ENCODE results near the gene CPSF4.
"Not testable (repeated sequence)": the region's sequence is repeated elsewhere in the genome, so short reads cannot be mapped to it uniquely, and the experiment has no call there.

Gene CPSF4

DNA sequence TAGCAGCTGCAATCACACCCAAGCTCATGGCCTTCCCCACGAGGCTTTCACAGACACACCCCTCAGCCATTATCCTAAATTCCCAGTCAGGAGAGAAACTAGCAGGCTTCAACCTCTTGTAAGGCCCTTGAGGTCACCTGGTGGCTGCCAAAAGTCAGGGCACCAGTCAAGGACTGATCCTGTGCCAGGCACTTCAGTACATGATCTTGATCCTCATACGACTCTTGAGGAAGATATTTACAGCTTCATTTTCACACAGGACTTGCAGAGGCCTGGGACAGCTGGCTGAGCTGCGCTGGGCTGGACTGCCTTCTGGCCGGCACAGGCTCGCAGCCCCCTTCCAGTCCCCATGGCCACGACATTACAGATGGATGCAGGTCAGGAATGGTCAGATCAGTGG is 39.1 kb upstream of the CPSF4 start:
- Histone ChIP-seq H3K27me3 (ENCODE audit: low read depth) (no peaks in the 10 kb centered on the region), H3K9me3 (no peaks in the 10 kb centered on the region), H3K4me3 (no peak overlapping the region), H3K4me1 (no peaks in the 10 kb centered on the region), H3K36me3 (replicated peaks) (peaks cover 92% of the 10 kb centered on the region)
- in situ Hi-C loops (cut with MboI; ENCODE audit: low sequenced_read_pairs): no loop called here
- DNase-seq (ENCODE audit: low spot score in 2 of 2): no peak

- in situ Hi-C loops (cut with MboI; ENCODE audit: low sequenced_read_pairs): no loop called here
Measured at GRCh38 chr7:99402854-99403253, 35.9 kb upstream of the CPSF4 start.

GRCh38 chr7:99403764-99404163 is 35.0 kb upstream of the CPSF4 start:
- Histone ChIP-seq H3K27me3 (ENCODE audit: low read depth) (no peaks in the 10 kb centered on the region), H3K4me1 (peaks cover 7% of the 10 kb centered on the region), H3K9me3 (no peaks in the 10 kb centered on the region), H3K4me3 (no peak overlapping the region), H3K36me3 (replicated peaks) (peaks cover 59% of the 10 kb centered on the region)
- DNase-seq (ENCODE audit: low spot score in 2 of 2): no peak
- in situ Hi-C loops (cut with MboI; ENCODE audit: low sequenced_read_pairs): no loop called here

More at GRCh38 chr7:99402854-99403253, 35.9 kb upstream of the CPSF4 start:
- no peak overlapping the region for H3K4me3 ChIP-seq
- peaks cover 66% of the 10 kb centered on the region for H3K36me3 ChIP-seq (replicated peaks)
- peaks cover 7% of the 10 kb centered on the region for H3K4me1 ChIP-seq
- no peaks in the 10 kb centered on the region for H3K9me3 ChIP-seq
- no peaks in the 10 kb centered on the region for H3K27me3 ChIP-seq (ENCODE audit: low read depth)
- DNase-seq (ENCODE audit: low spot score in 2 of 2): no peak

- in situ Hi-C loops (cut with MboI; ENCODE audit: low sequenced_read_pairs): no loop called here
- Histone ChIP-seq H3K9me3 (no peaks in the 10 kb centered on the region), H3K4me3 (no peak overlapping the region), H3K4me1 (peaks cover 7% of the 10 kb centered on the region), H3K27me3 (ENCODE audit: low read depth) (no peaks in the 10 kb centered on the region), H3K36me3 (replicated peaks) (peaks cover 52% of the 10 kb centered on the region)
- no peak for DNase-seq (ENCODE audit: low spot score in 2 of 2)
Measured at GRCh38 chr7:99404235-99404976, 34.3 kb upstream of the CPSF4 start.

GRCh38 chr7:99404977-99405320 is 33.8 kb upstream of the CPSF4 start:
- H3K4me1 ChIP-seq: peaks cover 10% of the 10 kb centered on the region
- in situ Hi-C loops (cut with MboI; ENCODE audit: low sequenced_read_pairs): no loop called here
- H3K36me3 ChIP-seq (replicated peaks): peaks cover 49% of the 10 kb centered on the region
- no peaks in the 10 kb centered on the region for H3K27me3 ChIP-seq (ENCODE audit: low read depth)
- DNase-seq (ENCODE audit: low spot score in 2 of 2): no peak
- H3K9me3 ChIP-seq: no peaks in the 10 kb centered on the region
- no peak overlapping the region for H3K4me3 ChIP-seq

DNA sequence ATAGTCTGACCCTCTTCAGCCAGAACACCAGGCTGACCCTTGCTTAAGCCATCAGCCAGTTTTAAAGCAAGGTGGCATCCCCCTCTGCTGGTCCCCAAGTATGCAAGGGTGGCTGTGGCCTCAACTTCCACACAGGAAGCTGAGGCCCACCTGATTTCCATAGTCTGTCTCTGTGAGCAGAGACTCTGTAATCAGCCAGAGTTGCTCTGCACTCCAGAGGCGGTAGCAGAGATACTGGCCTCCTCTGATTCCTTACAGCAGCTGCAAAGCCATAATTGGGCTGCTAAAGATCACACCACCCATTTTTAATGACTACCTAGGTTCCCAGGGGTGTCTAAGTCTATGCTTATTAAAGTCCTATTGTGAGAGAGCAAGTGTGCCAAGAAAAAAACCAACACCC is 32.2 kb upstream of the CPSF4 start:
- no peak for DNase-seq (ENCODE audit: low spot score in 2 of 2)
- in situ Hi-C loops (cut with MboI; ENCODE audit: low sequenced_read_pairs): no loop called here
- peaks cover 47% of the 10 kb centered on the region for H3K36me3 ChIP-seq (replicated peaks)
- H3K9me3 ChIP-seq: no peaks in the 10 kb centered on the region
- H3K4me1 ChIP-seq: peaks cover 12% of the 10 kb centered on the region
- no peaks in the 10 kb centered on the region for H3K27me3 ChIP-seq (ENCODE audit: low read depth)
- H3K4me3 ChIP-seq: peak overlapping the region; percentile 97

DNA sequence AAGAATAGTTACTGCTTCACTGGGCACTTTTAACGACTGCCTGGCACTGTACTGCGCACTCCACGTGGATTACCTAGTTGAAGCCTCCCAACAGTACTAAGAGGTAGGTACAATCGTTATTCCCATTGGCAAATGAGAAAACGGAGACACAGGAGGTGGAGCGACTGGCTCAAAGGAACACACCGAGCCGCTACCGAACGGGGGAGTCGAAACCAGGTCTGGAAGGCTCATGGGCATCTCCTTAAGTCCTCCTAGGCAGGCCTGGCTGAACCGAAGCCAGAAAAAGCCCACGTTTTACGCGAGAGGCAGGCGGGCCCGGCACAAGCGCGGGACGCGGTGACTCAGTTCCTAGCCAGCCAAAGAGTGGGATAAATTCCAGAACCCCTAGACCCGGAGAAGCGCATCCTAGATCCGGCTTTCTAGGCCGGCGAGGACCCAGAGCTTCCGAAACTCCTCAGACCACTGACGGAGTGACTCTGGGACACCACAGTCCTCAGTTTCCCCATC is 30.8 kb upstream of the CPSF4 start:
- peaks cover 12% of the 10 kb centered on the region for H3K4me1 ChIP-seq
- in situ Hi-C loops (cut with MboI; ENCODE audit: low sequenced_read_pairs): no loop called here
- H3K9me3 ChIP-seq: no peaks in the 10 kb centered on the region
- peaks cover 46% of the 10 kb centered on the region for H3K36me3 ChIP-seq (replicated peaks)
- DNase-seq (ENCODE audit: low spot score in 2 of 2): peak; percentile 32 to 42
- peak overlapping the region; percentile 97 for H3K4me3 ChIP-seq
- H3K27me3 ChIP-seq (ENCODE audit: low read depth): no peaks in the 10 kb centered on the region

DNA sequence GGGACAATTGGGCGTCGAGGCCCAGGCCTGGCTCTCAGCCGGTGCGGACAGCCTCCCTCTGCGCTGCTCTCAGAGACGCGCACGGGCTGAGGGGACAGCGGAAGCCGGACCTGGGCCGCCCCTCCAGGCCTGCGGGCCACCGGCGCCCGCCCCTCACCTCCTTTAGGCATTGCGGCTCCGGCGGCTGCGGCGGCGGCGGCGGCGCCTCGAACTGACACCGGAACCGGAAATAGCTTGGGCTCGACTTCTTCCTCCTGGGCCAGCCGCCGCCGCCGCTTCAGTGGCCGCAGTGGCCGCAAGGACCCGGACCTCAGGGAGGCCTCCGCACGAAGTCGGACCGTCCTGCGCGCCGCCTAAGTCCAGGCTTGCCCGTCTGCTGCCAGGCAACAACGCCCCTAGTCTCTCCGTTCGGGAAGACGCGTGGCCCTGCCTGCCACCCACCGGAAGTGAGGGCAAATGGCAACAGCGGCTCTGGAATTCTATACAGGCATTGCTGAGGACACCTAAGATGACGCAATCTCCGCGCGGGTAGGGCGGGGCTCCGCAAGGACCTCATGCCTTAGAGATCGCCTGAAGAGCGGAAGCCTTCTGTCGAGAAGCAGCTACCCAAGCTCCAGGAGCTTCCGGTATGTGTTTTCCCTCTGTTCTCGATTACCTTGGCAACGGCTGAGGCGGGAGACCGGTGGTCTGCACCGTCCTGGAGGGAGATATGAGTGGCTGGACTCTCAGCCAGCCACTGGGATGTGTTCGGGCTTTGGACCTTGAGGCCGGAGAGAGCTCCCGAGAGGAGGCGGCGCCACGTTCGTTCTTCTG is 30.2 kb upstream of the CPSF4 start, which contains the start of the genes BUD31 and PDAP1:
Gene BUD31, plus strand, starts transcription at position 591 of the 813 bp plus-strand sequence. CDS start 2,124 bp downstream, outside the sequence.
Gene PDAP1, minus strand, starts transcription at position 219 of the 813 bp plus-strand sequence. Its CDS starts 49 bp downstream, at position 170.
- DNase-seq (ENCODE audit: low spot score in 2 of 2): peak; percentile 93 to 94
- Histone ChIP-seq H3K27me3 (ENCODE audit: low read depth) (no peaks in the 10 kb centered on the region), H3K4me1 (peaks cover 12% of the 10 kb centered on the region), H3K9me3 (no peaks in the 10 kb centered on the region), H3K36me3 (replicated peaks) (peaks cover 45% of the 10 kb centered on the region), H3K4me3 (peak within 1 kb of the TSS; percentile 97)
- in situ Hi-C loops (cut with MboI; ENCODE audit: low sequenced_read_pairs): no loop called here

DNA sequence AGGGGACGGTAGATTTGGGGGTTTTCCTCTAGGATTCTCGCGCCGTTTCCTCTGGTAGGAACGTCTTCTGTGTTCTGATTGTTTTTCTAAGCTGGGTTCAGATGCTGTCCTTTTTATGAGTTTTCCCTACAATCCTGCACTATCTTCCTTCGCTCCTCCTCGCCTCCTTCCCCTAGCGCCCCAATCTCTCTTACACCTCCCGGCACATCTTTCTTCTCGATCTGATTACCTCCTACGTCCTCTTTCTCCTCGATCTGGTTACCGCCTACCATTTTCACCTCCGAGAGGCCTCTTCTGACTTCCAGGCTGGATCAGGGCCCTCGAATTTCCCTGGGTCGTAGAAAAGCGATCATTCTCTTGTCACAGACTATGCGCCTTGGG is 29.6 kb upstream of the CPSF4 start:
- no peaks in the 10 kb centered on the region for H3K27me3 ChIP-seq (ENCODE audit: low read depth)
- no peaks in the 10 kb centered on the region for H3K9me3 ChIP-seq
- peaks cover 12% of the 10 kb centered on the region for H3K4me1 ChIP-seq
- in situ Hi-C loops (cut with MboI; ENCODE audit: low sequenced_read_pairs): no loop called here
- peak overlapping the region; percentile 97 for H3K4me3 ChIP-seq
- no peak for DNase-seq (ENCODE audit: low spot score in 2 of 2)
- peaks cover 40% of the 10 kb centered on the region for H3K36me3 ChIP-seq (replicated peaks)

DNA sequence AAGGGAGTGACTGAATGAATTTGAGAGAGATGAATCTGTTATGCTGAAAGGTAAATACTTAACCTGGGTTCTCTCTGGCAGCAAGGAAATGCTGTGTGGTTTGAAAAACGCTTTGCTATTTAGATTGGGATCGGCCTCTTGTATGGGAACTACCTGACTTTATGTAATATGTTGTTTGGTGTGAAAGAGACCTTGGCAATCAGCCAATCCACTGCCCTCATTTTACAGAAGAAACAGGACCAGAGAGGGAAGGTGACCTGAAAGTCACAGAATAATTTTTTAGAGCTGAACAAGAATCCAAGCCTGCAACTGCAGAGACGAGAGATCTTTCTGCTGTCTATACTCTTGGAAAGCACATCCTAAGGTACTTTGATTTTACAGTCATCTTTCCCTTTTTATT is 28.9 kb upstream of the CPSF4 start:
- no peak for DNase-seq (ENCODE audit: low spot score in 2 of 2)
- H3K4me3 ChIP-seq: peak overlapping the region; percentile 97
- H3K27me3 ChIP-seq (ENCODE audit: low read depth): no peaks in the 10 kb centered on the region
- H3K9me3 ChIP-seq: no peaks in the 10 kb centered on the region
- H3K36me3 ChIP-seq (replicated peaks): peaks cover 40% of the 10 kb centered on the region
- in situ Hi-C loops (cut with MboI; ENCODE audit: low sequenced_read_pairs): no loop called here
- peaks cover 12% of the 10 kb centered on the region for H3K4me1 ChIP-seq

GRCh38 chr7:99410635-99411034 is 28.1 kb upstream of the CPSF4 start:
- H3K36me3 ChIP-seq (replicated peaks): peaks cover 47% of the 10 kb centered on the region
- in situ Hi-C loops (cut with MboI; ENCODE audit: low sequenced_read_pairs): no loop called here
- no peaks in the 10 kb centered on the region for H3K9me3 ChIP-seq
- H3K4me1 ChIP-seq: peaks cover 12% of the 10 kb centered on the region
- no peak for DNase-seq (ENCODE audit: low spot score in 2 of 2)
- H3K27me3 ChIP-seq (ENCODE audit: low read depth): no peaks in the 10 kb centered on the region
- no peak overlapping the region for H3K4me3 ChIP-seq

DNA sequence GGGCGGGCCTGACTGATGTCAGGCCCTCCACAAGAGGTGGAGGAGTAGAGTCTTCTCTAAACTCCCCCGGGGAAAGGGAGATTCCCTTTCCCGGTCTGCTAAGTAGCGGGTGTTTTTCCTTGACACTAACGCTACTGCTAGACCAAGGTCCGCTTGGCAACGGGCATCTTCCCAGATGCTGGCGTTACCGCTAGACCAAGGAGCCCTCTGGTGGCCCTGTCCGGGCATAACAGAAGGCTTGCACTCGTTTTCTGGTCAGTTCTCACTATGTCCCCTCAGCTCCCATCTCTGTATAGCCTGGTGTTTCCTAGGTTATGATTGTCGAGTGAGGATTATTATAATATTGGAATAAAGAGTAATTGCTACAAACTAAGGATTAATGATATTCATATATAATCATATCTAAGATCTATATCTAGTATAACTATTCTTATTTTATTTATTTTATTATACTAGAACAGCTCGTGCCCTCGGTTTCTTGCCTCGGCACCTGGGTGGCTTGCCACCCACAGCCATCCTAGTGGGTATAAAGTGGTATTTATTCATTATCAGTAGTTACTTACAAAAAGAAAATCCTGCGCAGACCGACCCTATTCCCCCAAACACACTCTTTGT is 23.1 kb upstream of the CPSF4 start:
- H3K4me3 ChIP-seq; H3K9me3 ChIP-seq; H3K27me3 ChIP-seq (ENCODE audit: low read depth); H3K4me1 ChIP-seq; in situ Hi-C loops (cut with MboI; ENCODE audit: low sequenced_read_pairs): not testable (repeated sequence)
- peaks cover 85% of the 10 kb centered on the region for H3K36me3 ChIP-seq (replicated peaks)
- DNase-seq (ENCODE audit: low spot score in 2 of 2): peak; percentile 31 to 75

- H3K9me3 ChIP-seq: no peaks in the 10 kb centered on the region
- H3K4me1 ChIP-seq: no peaks in the 10 kb centered on the region
- H3K27me3 ChIP-seq (ENCODE audit: low read depth): no peaks in the 10 kb centered on the region
- in situ Hi-C loops (cut with MboI; ENCODE audit: low sequenced_read_pairs): no loop called here
- H3K36me3 ChIP-seq (replicated peaks): peaks cover 72% of the 10 kb centered on the region
- no peak for DNase-seq (ENCODE audit: low spot score in 2 of 2)
- no peak overlapping the region for H3K4me3 ChIP-seq
Measured at GRCh38 chr7:99418260-99418659, 20.5 kb upstream of the CPSF4 start.

All from HAP-1 (cell line).